Measurements from ENCODE around the gene TMEM108. TPM values are rescaled to one million over a fixed set of nuclear protein-coding genes. Genes with fewer than 3 reads are reported as not detected.

TMEM108 gene
- polyA plus RNA-seq, 3 donors = not detected

- no peaks in the 10 kb centered on the region for H3K4me1 Mint-ChIP-seq
- no peak for TF ChIP-seq CTCF (IDR thresholded peaks at IDR 0.05)
- Histone ChIP-seq H3K36me3 (replicated peaks in 1 of 2; ENCODE audit: control insufficient read depth in 1 of 2, insufficient read depth in 2 of 2, low read length in 2 of 2) (no peaks in the 10 kb centered on the region), H3K27ac (ENCODE audit: low read depth in 1 of 2, low read length in 2 of 2) (no peak overlapping the region), H3K4me1 (ENCODE audit: control insufficient read depth in 1 of 2, insufficient read depth in 2 of 2, low read length in 2 of 2) (no peaks in the 10 kb centered on the region), H3K9ac (ENCODE audit: insufficient read depth, low read length, poor library complexity, severe bottlenecking) (no peak overlapping the region), H3K27me3 (ENCODE audit: control insufficient read depth in 2 of 2, insufficient read depth in 2 of 2, low read length in 2 of 2) (no peaks in the 10 kb centered on the region), H3K79me2 (ENCODE audit: insufficient read depth, low read length) (no peaks in the 10 kb centered on the region), H3K9me3 (replicated peaks in 1 of 2; ENCODE audit: control insufficient read depth in 1 of 2, insufficient read depth in 1 of 2, low read length in 2 of 2) (no peaks in the 10 kb centered on the region), H2AFZ (ENCODE audit: insufficient read depth, low read depth, low read length, poor library complexity, severe bottlenecking) (no peak overlapping the region), H3K4me3 (replicated peaks in 1 of 3; ENCODE audit: low read depth in 2 of 3, low read length in 3 of 3) (no peak overlapping the region), H4K20me1 (ENCODE audit: insufficient read depth, low read length) (no peaks in the 10 kb centered on the region), H3K4me2 (replicated peaks; ENCODE audit: extremely low read depth, low read length, poor library complexity, severe bottlenecking) (no peak overlapping the region)
- no peak for DNase-seq
- intact Hi-C loops (cut with micrococcal nuclease) = no loop called here
- no peak overlapping the region for H3K27ac Mint-ChIP-seq
- H3K36me3 Mint-ChIP-seq = no peaks in the 10 kb centered on the region
- H3K4me3 Mint-ChIP-seq = no peak overlapping the region
- H3K27me3 Mint-ChIP-seq (ENCODE audit: low read depth in 3 of 3) = peaks cover 0 to 2% (median 0%) of the 10 kb centered on the region in 3 donors
- H3K9me3 Mint-ChIP-seq = peaks cover 0 to 2% (median 0%) of the 10 kb centered on the region in 7 donors
Observed at GRCh38 chr3:133153382-133153781, 115.2 kb downstream of the TMEM108 start.

GRCh38 chr3:133157716-133158115 lies 119.5 kb downstream of the TMEM108 start:
- Histone ChIP-seq H3K4me3 (replicated peaks in 1 of 3; ENCODE audit: low read depth in 2 of 3, low read length in 3 of 3) (no peak overlapping the region), H3K9me3 (replicated peaks in 1 of 2; ENCODE audit: control insufficient read depth in 1 of 2, insufficient read depth in 1 of 2, low read length in 2 of 2) (no peaks in the 10 kb centered on the region), H4K20me1 (ENCODE audit: insufficient read depth, low read length) (no peaks in the 10 kb centered on the region), H2AFZ (ENCODE audit: insufficient read depth, low read depth, low read length, poor library complexity, severe bottlenecking) (no peak overlapping the region), H3K9ac (ENCODE audit: insufficient read depth, low read length, poor library complexity, severe bottlenecking) (no peak overlapping the region), H3K27me3 (ENCODE audit: control insufficient read depth in 2 of 2, insufficient read depth in 2 of 2, low read length in 2 of 2) (no peaks in the 10 kb centered on the region), H3K4me2 (replicated peaks; ENCODE audit: extremely low read depth, low read length, poor library complexity, severe bottlenecking) (no peak overlapping the region), H3K27ac (ENCODE audit: low read depth in 1 of 2, low read length in 2 of 2) (no peak overlapping the region), H3K4me1 (ENCODE audit: control insufficient read depth in 1 of 2, insufficient read depth in 2 of 2, low read length in 2 of 2) (no peaks in the 10 kb centered on the region), H3K36me3 (replicated peaks in 1 of 2; ENCODE audit: control insufficient read depth in 1 of 2, insufficient read depth in 2 of 2, low read length in 2 of 2) (no peaks in the 10 kb centered on the region), H3K79me2 (ENCODE audit: insufficient read depth, low read length) (no peaks in the 10 kb centered on the region)
- 71% methylated on average over 2 of the region's 2 CpGs for WGBS (ENCODE audit: insufficient coverage)
- Mint-ChIP-seq H3K4me3 (no peak overlapping the region), H3K36me3 (no peaks in the 10 kb centered on the region), H3K4me1 (peaks cover 3% of the 10 kb centered on the region), H3K27ac (no peak overlapping the region), H3K9me3 (no peaks in the 10 kb centered on the region), H3K27me3 (ENCODE audit: low read depth in 3 of 3) (peaks cover 0 to 3% (median 3%) of the 10 kb centered on the region in 3 donors)
- no peak for TF ChIP-seq CTCF (IDR thresholded peaks at IDR 0.05)
- DNase-seq = no peak
- intact Hi-C loops (cut with micrococcal nuclease) = no loop called here

Data from CD14-positive monocyte (primary cell).